ENCODE measurements around the gene ANKRD65.
"Not testable (repeated sequence)": the region's sequence is repeated elsewhere in the genome, so short reads cannot be mapped to it uniquely, and the experiment has no call there.

The ANKRD65 gene

DNA sequence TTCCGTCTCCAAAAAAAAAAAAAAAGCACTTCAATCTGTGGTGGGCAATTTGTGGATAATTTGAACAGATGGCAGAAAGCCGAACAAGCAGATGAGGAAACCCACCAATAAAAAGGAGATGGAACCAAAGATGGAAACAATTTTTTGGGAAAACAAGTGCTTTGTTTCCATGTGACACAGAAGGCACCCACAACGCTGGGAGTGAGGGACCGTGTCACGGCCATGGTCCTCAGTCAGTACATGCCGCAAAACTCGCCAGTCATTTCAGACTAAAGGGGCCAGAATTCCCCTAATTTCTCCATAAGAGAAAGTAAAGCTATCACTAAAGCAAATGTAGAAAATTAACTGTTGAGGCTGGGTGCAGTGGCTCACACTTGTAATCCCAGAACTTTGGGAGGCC lies 27.0 kb downstream of the ANKRD65 start:
- Histone ChIP-seq H3K9me3 (ENCODE audit: insufficient read depth, low read depth, low read length) (no peaks in the 10 kb centered on the region), H3K27ac (ENCODE audit: low read length) (no peak overlapping the region), H3K9ac (ENCODE audit: low read depth, low read length) (no peak overlapping the region), H3K36me3 (ENCODE audit: insufficient read depth, low read depth, low read length) (peaks cover 86% of the 10 kb centered on the region), H3K4me1 (ENCODE audit: insufficient read depth, low read length) (0 out of 2 replicates have a peak, but pooled peaks cover 2% of the 10 kb centered on the region), H3K4me3 (ENCODE audit: low read length) (no peak overlapping the region), H3K27me3 (ENCODE audit: insufficient read depth, low read length) (no peaks in the 10 kb centered on the region)

DNA sequence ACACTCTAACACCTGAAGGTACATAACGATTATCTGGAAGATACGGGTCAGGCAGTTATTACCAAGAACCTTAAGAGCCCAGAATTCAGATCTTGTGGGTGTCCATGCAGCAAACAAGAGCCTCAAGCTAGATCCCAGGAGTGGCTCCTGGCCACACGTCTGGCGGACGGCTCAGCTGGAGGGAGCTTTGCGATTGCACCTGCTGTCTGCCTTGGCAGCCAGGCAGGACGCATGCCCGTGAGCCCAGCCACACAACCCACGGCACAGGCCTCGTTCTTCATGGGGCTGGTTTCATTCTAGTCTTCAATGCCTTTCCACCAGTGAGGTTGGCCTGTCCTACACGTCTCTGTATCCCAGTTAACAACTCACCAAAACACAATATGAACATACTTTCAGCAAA lies 27.6 kb downstream of the ANKRD65 start:
- no peak overlapping the region for H3K4me3 ChIP-seq (ENCODE audit: low read length)
- H3K27me3 ChIP-seq (ENCODE audit: insufficient read depth, low read length), result no peaks in the 10 kb centered on the region
- H3K27ac ChIP-seq (ENCODE audit: low read length), result no peak overlapping the region
- H3K4me1 ChIP-seq (ENCODE audit: insufficient read depth, low read length), result 0 out of 2 replicates have a peak, but pooled peaks cover 2% of the 10 kb centered on the region
- H3K9ac ChIP-seq (ENCODE audit: low read depth, low read length), result no peak overlapping the region
- H3K9me3 ChIP-seq (ENCODE audit: insufficient read depth, low read depth, low read length), result no peaks in the 10 kb centered on the region
- peaks cover 93% of the 10 kb centered on the region for H3K36me3 ChIP-seq (ENCODE audit: insufficient read depth, low read depth, low read length)

DNA sequence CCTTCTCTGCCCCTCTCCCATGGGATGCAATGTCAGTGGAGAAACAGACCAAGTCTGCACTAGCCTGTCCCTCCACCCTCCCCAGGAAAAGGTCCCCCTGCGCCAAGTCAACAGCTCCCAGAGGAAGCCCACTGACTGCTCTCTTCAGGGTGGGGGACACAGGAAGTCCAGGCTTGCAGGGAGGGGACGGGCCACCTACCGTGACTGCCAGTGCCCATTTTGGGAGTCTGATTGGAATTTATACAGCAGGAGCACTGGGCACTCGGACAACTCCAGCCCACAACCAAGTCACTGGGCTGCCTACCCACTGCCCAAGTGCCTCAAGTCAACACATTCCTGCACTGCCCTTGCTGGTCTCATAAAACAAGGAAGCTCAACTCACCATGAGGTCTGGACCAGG lies 28.1 kb downstream of the ANKRD65 start:
- no peaks in the 10 kb centered on the region for H3K4me1 ChIP-seq (ENCODE audit: insufficient read depth, low read length)
- no peak overlapping the region for H3K4me3 ChIP-seq (ENCODE audit: low read length)
- H3K9ac ChIP-seq (ENCODE audit: low read depth, low read length), result no peak overlapping the region
- no peak overlapping the region for H3K27ac ChIP-seq (ENCODE audit: low read length)
- peaks cover 95% of the 10 kb centered on the region for H3K36me3 ChIP-seq (ENCODE audit: insufficient read depth, low read depth, low read length)
- no peaks in the 10 kb centered on the region for H3K9me3 ChIP-seq (ENCODE audit: insufficient read depth, low read depth, low read length)
- no peaks in the 10 kb centered on the region for H3K27me3 ChIP-seq (ENCODE audit: insufficient read depth, low read length)

DNA sequence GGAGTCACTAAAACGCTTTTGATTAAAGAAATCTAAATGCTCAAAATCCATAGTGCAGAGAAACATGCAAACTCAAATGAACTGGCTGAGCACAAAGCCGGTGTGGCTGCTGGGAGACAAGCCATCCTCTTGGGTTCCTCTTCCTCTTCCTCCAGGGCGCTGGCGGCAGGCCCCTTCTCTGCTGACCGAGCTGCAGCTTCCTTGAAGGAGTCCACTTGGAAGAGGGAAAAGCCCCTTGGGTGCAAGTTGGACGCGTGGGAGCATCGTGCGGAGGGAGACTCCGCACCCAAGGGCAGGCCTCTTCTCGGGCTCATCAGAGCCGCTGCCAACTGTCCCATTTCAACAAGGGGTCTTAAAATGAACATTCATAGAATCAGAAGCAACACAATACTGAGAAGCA lies 29.9 kb downstream of the ANKRD65 start:
- no peaks in the 10 kb centered on the region for H3K27me3 ChIP-seq (ENCODE audit: insufficient read depth, low read length)

DNA sequence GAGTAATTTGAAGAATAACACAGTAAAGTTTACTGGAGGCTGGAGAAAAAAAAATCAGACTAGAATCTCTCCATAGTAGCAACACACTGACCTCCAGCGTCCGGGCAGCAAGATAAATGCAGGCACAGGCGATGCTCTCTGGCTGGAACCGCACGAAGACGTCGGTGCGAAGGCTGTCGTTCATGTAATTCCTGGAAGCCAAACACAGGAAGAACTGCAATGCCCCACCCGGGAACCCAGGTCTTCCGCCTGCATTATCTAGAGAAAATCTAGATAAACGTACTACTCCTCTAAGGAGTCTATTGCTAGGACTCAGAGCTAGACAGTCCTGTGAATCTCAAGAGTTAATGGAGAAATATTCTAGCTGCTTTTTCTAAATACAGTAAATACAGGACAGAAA lies 30.4 kb downstream of the ANKRD65 start:
- no peak overlapping the region for H3K9ac ChIP-seq (ENCODE audit: low read depth, low read length)
- no peak overlapping the region for H3K27ac ChIP-seq (ENCODE audit: low read length)
- H3K36me3 ChIP-seq (ENCODE audit: insufficient read depth, low read depth, low read length), result peaks cover 99% of the 10 kb centered on the region
- no peak overlapping the region for H3K4me3 ChIP-seq (ENCODE audit: low read length)
- H3K4me1 ChIP-seq (ENCODE audit: insufficient read depth, low read length), result no peaks in the 10 kb centered on the region
- H3K9me3 ChIP-seq (ENCODE audit: insufficient read depth, low read depth, low read length), result no peaks in the 10 kb centered on the region
- no peaks in the 10 kb centered on the region for H3K27me3 ChIP-seq (ENCODE audit: insufficient read depth, low read length)

More for the DNA sequence above, 29.9 kb downstream of the ANKRD65 start:
- H3K4me1 ChIP-seq (ENCODE audit: insufficient read depth, low read length), result no peaks in the 10 kb centered on the region
- no peak overlapping the region for H3K9ac ChIP-seq (ENCODE audit: low read depth, low read length)
- no peak overlapping the region for H3K4me3 ChIP-seq (ENCODE audit: low read length)
- H3K9me3 ChIP-seq (ENCODE audit: insufficient read depth, low read depth, low read length), result no peaks in the 10 kb centered on the region
- H3K27ac ChIP-seq (ENCODE audit: low read length), result no peak overlapping the region
- H3K36me3 ChIP-seq (ENCODE audit: insufficient read depth, low read depth, low read length), result peaks cover 99% of the 10 kb centered on the region

DNA sequence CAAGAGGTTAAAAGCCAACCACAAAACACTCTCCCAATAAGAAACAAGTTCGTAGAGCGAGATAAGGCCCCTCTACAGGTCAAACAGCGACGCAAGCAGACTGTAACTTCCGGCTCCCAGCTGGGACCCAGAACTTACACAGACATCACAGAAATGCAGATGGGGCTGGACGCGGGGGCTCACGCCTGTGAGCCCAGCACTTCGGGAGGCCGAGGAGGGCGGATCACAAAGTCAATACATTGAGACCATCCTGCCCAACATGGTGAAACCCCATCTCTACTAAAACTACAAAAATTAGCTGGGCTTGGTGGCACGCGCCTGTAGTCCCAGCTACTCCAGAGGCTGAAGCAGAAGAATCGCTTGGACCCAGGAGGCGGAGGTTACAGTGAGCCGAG lies 33.0 kb downstream of the ANKRD65 start:
- Histone ChIP-seq H3K36me3 (ENCODE audit: insufficient read depth, low read depth, low read length) (peaks cover 81% of the 10 kb centered on the region), H3K27ac (ENCODE audit: low read length) (no peak overlapping the region), H3K27me3 (ENCODE audit: insufficient read depth, low read length) (no peaks in the 10 kb centered on the region), H3K9me3 (ENCODE audit: insufficient read depth, low read depth, low read length) (no peaks in the 10 kb centered on the region), H3K4me1 (ENCODE audit: insufficient read depth, low read length) (no peaks in the 10 kb centered on the region), H3K4me3 (ENCODE audit: low read length) (no peak overlapping the region), H3K9ac (ENCODE audit: low read depth, low read length) (no peak overlapping the region)

DNA sequence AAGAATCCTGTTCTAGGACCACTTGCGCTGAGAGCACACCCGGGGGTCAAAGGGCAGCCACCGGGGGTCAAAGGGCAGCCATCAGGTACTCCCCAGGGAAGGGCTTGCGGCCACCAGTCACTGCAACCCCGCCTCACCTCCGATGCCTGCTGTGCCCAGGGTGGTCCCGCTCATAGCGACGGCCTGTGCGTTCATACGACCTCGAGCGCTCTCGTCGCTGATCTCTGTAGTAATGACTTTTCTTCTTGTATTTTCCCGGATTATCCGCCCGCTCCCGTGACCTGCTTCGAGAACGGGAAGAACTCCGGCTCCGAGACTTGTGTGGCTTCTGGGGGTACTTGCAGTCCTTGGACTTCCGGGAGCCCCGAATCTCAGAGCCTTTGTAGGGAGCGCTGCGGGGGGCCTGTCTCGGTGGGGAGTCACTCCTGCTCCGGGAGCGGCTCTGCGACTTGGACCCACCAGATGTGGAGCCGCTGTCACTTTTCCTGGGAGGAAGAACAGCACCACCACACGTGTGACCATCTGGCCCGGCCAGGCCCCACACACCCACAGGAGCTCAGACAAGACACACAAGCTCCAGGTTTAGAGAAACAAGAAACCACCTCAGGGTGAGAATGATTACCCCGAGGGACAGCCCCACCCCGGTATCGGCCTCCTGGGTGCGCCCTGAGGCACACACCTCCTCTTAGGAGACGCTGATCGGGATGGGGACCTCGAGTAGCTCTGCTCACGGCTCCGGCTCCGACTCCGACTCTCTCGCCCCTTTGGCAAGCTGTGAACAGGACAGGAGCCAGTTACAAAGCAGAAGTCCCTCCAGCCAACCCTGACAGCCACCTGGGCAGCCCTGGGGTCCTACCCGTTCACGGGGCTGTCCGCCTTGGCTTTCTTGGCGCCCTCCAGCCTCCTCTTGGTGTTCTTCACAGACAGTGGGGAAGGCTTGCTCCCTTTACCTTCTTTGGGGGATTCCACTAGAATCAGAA lies 33.7 kb downstream of the ANKRD65 start:
- no peak overlapping the region for H3K9ac ChIP-seq (ENCODE audit: low read depth, low read length)
- H3K27me3 ChIP-seq (ENCODE audit: insufficient read depth, low read length), result no peaks in the 10 kb centered on the region
- no peaks in the 10 kb centered on the region for H3K4me1 ChIP-seq (ENCODE audit: insufficient read depth, low read length)
- no peaks in the 10 kb centered on the region for H3K9me3 ChIP-seq (ENCODE audit: insufficient read depth, low read depth, low read length)
- H3K27ac ChIP-seq (ENCODE audit: low read length), result no peak overlapping the region
- peaks cover 74% of the 10 kb centered on the region for H3K36me3 ChIP-seq (ENCODE audit: insufficient read depth, low read depth, low read length)
- no peak overlapping the region for H3K4me3 ChIP-seq (ENCODE audit: low read length)

DNA sequence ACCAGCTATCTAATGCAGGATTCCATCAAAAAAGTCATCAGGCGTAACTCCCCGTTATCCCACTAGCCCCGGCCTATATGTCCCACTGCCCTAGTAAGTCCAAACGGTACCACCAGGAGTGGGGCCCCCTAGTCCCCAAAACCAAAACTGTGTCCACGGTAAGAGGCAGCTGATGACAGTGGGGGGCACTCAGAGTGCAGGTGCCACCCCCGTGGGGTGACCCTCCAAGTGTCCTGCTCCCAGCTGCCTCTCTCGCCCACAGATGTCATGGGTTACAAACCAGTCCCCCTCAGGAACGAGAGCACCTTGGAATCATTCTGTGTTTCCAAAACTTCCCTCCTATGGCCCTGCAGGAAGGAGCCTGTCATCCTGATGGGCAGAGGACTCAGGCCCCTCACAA lies 35.1 kb downstream of the ANKRD65 start:
- Histone ChIP-seq H3K4me1 (ENCODE audit: insufficient read depth, low read length) (no peaks in the 10 kb centered on the region), H3K9me3 (ENCODE audit: insufficient read depth, low read depth, low read length) (no peaks in the 10 kb centered on the region), H3K4me3 (ENCODE audit: low read length) (no peak overlapping the region), H3K27me3 (ENCODE audit: insufficient read depth, low read length) (no peaks in the 10 kb centered on the region), H3K27ac (ENCODE audit: low read length) (no peak overlapping the region), H3K36me3 (ENCODE audit: insufficient read depth, low read depth, low read length) (peaks cover 59% of the 10 kb centered on the region), H3K9ac (ENCODE audit: low read depth, low read length) (no peak overlapping the region)

DNA sequence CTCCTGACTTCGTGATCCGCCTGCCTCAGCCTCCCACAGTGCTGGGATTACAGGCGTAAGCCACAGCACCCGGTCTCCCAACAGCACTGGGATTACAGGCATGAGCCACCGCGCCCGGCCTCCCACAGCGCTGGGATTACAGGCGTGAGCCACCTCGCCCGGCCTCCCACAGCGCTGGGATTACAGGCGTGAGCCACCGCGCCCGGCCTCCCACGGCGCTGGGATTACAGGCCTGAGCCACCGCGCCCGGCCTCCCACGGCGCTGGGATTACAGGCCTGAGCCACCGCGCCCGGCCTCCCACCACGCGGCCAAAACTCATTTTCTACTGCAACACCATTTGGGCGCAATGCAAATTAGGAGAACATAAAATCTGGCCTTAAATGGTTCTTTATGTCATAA lies 35.7 kb downstream of the ANKRD65 start:
- not testable (repeated sequence) for H3K9ac ChIP-seq (ENCODE audit: low read depth, low read length); H3K9me3 ChIP-seq (ENCODE audit: insufficient read depth, low read depth, low read length); H3K4me1 ChIP-seq (ENCODE audit: insufficient read depth, low read length); H3K27me3 ChIP-seq (ENCODE audit: insufficient read depth, low read length); H3K27ac ChIP-seq (ENCODE audit: low read length); H3K4me3 ChIP-seq (ENCODE audit: low read length)
- H3K36me3 ChIP-seq (ENCODE audit: insufficient read depth, low read depth, low read length), result peaks cover 53% of the 10 kb centered on the region

DNA sequence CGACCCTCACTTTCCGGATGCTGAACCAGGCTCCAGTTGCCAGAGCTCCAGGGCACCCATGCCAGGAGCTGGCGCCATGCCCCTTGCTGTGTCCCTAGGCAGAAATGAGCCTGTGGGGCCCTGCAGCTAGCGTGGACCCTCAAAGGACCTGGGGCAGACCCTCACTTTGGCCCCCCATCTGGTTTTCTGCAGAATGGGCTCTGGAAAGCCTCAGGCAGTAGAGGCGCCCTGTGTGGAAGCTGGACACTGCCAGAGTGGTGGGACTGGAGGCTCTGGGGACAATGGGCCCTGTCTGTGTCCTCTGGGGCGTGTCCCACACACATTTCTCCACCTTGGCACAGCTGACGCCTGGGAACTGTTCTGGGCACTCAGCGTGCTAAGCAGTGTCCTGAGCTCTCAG lies 39.8 kb downstream of the ANKRD65 start:
- no peaks in the 10 kb centered on the region for H3K4me1 ChIP-seq (ENCODE audit: insufficient read depth, low read length)
- no peak overlapping the region for H3K27ac ChIP-seq (ENCODE audit: low read length)
- peaks cover 13% of the 10 kb centered on the region for H3K36me3 ChIP-seq (ENCODE audit: insufficient read depth, low read depth, low read length)
- H3K9me3 ChIP-seq (ENCODE audit: insufficient read depth, low read depth, low read length), result no peaks in the 10 kb centered on the region
- no peaks in the 10 kb centered on the region for H3K27me3 ChIP-seq (ENCODE audit: insufficient read depth, low read length)
- no peak overlapping the region for H3K4me3 ChIP-seq (ENCODE audit: low read length)
- no peak overlapping the region for H3K9ac ChIP-seq (ENCODE audit: low read depth, low read length)

DNA sequence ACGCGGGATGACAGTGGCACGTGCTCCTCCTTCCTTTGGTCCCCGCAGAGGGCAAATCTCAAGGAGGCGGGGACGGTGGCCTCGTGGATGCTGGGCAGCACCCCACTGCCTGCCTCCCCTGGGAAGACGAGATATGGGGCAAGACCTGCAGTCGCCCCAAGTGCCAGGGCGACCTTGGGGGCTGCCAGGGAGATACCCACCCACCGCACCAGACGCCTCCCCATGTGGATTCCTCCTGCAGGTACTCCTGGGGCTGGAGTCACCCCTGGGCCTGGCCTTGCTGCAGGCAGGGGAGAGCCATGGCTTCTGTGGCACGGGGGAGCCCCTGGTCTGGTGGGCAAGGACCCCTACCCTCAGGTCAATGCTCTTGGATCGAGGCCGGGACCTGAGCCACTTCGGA lies 40.2 kb downstream of the ANKRD65 start:
- Histone ChIP-seq H3K27ac (ENCODE audit: low read length) (no peak overlapping the region), H3K9me3 (ENCODE audit: insufficient read depth, low read depth, low read length) (no peaks in the 10 kb centered on the region), H3K4me1 (ENCODE audit: insufficient read depth, low read length) (no peaks in the 10 kb centered on the region), H3K27me3 (ENCODE audit: insufficient read depth, low read length) (no peaks in the 10 kb centered on the region), H3K4me3 (ENCODE audit: low read length) (no peak overlapping the region), H3K36me3 (ENCODE audit: insufficient read depth, low read depth, low read length) (peaks cover 8% of the 10 kb centered on the region), H3K9ac (ENCODE audit: low read depth, low read length) (no peak overlapping the region)

DNA sequence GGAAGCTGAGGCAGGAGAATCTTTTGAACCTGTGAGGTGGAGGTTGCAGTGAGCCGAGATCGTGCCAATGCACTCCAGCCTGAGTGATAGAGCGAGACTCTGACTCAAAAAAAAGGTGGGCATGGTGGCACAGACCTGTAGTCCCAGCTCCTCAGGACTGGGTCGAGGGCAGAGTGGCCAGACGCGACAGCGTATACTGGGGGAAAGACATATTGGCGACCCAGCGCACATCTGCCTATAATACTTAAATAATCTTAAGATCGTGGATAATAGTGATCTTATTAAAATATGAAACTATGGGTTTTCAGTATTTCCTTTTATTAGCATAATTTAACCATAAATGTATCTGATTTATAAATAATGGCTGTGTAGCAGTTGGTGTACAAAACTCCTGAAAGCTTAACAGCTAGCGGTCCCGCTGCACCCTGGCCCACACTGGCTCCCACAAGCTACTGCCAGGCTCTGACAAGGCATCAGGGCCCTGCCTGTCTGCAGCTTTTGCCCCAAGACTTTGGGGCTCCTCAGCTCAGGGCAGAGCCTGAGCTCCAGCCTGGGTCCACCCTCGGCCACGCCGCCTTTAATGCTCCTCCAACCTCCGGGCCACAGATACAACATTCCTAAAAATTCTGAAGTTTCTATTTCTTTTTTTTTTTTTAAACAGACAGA lies 43.4 kb downstream of the ANKRD65 start:
- no peaks in the 10 kb centered on the region for H3K9me3 ChIP-seq (ENCODE audit: insufficient read depth, low read depth, low read length)
- H3K4me1 ChIP-seq (ENCODE audit: insufficient read depth, low read length), result no peaks in the 10 kb centered on the region
- no peak overlapping the region for H3K27ac ChIP-seq (ENCODE audit: low read length)
- peaks cover 10% of the 10 kb centered on the region; the same call in 1 of the 2 replicates for H3K36me3 ChIP-seq (ENCODE audit: insufficient read depth, low read depth, low read length)
- H3K9ac ChIP-seq (ENCODE audit: low read depth, low read length), result no peak overlapping the region
- no peak overlapping the region for H3K4me3 ChIP-seq (ENCODE audit: low read length)
- H3K27me3 ChIP-seq (ENCODE audit: insufficient read depth, low read length), result no peaks in the 10 kb centered on the region

Measured in iPS-20b (cell line).